Erythroblast (primary cell): ENCODE data around the gene CTNND2.

Source experiments
- GATA1 ChIP-seq: IDR thresholded peaks from 2 replicates; pipeline ENCODE4 v1.6.1; 2011; ENCODE audit warnings: low read depth, mild to moderate bottlenecking, control low read depth, low read length, moderate library complexity
- POLR2A ChIP-seq: IDR thresholded peaks from 2 replicates; pipeline ENCODE4 v1.6.1; 2011; ENCODE audit warnings: mild to moderate bottlenecking, low read length

DNA sequence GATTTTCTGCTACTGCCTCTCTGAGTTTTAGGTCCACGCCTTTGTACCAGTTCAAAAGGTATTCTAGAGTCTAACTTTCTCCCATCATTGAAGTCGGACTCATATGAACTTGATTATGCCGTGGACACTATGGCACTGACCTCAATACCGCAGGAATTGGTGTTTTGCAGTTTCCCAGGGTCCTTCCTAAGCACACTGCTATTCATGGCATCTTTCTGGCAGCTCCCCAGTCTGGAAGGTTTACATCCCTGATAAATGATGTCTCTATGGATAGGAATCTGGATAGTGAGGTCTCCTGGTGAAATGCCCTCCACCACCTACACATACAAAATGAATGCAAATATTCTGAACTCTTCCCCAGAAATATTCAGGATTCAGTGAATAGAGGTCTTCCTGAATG is 422.2 kb downstream of the CTNND2 start:
- TF ChIP-seq POLR2A (no peak), GATA1 (no peak)
